Measurements from ENCODE around the gene ATP6V1G1.

The ATP6V1G1 gene

GRCh38 chr9:114612272-114612923 is 24.8 kb downstream of the ATP6V1G1 start:
- DNase-seq (ENCODE audit: low read depth), result no peak

- no peak for DNase-seq (ENCODE audit: low read depth)
These were observed 25.5 kb downstream of the ATP6V1G1 start for GRCh38 chr9:114613087-114613486.

GRCh38 chr9:114613919-114614318 is 26.4 kb downstream of the ATP6V1G1 start:
- no peak for DNase-seq (ENCODE audit: low read depth)

GRCh38 chr9:114614373-114614772 is 26.8 kb downstream of the ATP6V1G1 start:
- DNase-seq (ENCODE audit: low read depth), result no peak

DNA sequence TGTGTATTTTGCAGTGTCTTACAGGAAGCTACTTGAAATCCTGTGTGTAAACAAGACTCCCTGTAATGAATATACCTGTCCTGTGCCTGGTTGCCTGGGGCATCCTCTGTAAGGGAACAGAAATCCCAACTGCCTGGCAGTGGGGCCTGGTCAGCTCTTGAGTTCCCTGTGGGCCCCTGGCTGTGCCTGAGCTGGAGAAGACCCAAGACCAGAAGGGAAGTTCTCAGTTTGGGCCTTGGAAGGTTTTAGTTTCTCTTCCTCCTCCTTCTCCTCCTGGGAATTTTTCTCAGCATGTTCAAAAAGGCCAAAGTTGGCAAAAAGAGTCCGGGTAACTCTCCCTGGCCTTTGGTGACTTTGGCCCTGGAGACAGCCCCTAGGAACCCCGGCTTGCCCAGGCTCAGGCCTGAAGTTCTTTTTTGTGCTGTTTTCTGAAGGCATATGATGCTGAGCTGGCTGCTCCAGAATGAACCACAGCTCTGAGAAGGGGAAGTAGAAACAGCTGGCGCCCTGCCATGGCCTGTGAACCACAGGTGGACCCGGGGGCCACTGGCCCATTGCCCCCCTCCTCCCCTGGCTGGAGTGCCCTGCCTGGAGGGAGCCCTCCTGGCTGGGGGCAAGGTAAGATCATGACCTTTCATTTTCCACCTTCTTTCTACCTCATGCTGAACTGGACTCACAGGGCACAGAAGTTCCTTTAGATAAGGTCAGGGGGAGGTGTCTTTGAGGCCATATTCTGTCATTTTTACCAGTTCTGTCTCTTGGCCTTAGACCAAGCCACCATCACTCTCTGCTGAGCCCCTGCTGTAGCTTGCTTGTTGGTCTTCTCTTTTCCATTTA is 29.3 kb downstream of the ATP6V1G1 start:
- DNase-seq (ENCODE audit: low read depth), result no peak

DNA sequence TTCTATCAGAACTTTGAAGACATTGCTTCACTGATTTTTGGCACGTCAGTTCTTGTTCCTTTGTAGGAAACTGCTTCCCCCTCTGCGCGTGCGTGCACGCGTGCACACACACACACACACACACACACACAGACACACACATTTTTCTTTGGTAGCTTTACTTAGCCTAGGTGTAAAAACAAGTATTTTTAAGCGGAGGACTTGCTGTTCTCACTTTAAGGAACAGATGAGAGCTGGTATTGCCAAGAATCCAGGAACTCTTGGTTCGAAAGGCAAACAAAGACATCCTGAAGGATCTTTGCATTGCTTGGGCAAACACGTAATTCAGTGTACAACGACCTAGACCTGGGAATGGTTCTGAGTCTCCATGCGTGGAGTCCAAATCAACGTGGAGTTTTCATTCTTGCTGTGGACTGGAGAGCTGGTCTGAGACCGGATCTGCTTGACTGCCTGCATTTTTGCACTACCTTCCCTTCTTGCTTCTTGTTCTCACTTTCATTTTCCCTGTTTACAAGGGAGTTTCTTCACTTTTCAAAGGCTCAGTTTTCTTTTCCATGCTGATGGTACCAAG is 31.7 kb downstream of the ATP6V1G1 start:
- DNase-seq (ENCODE audit: low read depth), result no peak

DNA sequence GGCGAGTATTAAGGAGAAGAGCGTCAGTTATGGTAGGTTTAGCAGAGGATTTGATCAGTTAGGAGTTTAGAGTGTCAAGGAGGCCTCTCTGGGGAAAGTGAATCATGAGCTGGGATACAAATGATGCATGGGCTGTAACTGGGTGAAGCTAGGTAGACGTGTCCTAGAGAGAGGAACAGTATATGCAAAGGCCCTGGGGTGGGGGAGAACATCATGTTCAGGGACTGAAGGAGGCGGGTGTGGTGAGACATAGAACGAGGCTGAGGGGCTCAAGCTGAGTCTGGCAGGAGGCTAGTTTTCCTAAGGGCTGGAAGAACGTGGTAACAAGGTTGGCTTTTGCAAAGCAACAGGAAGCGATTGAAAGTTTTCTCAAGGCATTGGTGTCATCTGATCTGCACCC is 34.0 kb downstream of the ATP6V1G1 start:
- no peak for DNase-seq (ENCODE audit: low read depth)

- no peak for DNase-seq (ENCODE audit: low read depth)
These were observed 34.5 kb downstream of the ATP6V1G1 start for GRCh38 chr9:114621975-114622609.

DNA sequence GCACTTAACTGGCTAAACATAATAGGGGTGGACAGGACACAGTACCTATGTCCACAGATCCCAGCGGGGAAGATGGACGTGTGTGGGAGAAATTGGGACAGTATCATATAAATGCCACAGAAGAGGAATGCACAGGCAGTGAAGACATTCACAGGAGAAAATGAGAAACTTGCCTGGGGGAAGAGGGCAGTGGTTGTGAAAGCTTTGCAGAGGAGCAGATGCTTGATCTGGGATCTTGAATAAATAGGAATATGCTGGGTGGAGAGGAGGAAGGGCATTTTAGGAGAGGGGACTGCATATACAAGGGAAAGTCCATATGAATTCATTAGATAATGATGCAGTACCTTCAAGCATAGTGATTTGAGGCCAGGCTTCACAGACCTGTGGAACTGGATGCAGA is 37.1 kb downstream of the ATP6V1G1 start:
- no peak for DNase-seq (ENCODE audit: low read depth)

DNA sequence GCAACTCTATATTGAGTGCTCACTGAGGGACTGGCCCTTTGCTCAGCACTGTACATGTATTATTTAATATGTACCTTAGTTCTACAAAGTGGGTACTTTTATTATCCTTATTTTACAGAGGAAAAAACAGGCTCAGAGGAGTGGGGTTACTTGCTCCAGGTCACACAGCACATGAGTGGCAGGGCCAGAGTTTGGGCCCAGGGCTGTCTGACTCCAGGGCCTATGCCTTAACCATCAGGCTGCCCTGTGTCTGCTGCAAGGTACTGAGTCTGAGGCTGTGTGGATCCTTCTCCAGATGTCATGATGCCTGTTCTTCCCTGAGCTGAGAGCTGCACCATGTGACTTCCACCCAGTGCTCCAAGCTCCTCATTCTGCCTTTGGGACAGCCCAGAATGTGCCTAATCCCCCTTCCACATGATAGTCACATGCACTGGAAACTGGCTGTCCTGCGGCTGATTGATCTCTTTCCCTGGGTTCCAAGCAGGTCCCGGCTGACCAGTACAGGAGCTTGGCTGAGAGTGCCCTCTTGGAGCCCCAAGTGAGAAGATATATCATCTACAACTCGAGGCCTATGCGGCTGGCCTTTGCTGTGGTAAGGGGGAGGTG is 38.9 kb downstream of the ATP6V1G1 start:
- no peak for DNase-seq (ENCODE audit: low read depth)

GRCh38 chr9:114627553-114627952 is 40.0 kb downstream of the ATP6V1G1 start:
- no peak for DNase-seq (ENCODE audit: low read depth)

DNA sequence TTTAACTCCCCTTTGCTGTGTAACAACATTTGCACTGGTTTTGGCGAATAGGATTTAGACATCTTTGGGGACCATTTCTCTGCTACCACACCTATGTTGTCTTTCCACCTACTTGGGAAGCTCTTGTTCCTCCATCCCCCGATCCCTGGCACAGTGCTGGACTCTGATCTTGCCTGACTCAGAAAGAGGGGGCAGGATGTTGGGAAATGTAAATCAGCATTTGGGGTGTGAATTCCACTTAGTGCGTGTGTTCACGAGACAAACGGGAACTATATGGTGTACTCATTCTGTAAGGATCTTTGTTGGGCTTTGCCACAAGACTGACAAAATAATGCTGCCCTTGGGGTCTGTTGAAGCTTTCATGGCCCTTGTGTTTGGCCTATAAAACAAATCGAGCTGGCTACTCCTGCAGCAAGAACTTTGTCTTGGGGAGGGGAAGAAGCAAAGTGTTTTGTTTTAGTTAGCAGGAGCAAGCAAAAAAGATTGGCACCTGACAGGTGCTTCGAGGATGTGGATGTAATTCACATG is 42.1 kb downstream of the ATP6V1G1 start:
- no peak for DNase-seq (ENCODE audit: low read depth)

- DNase-seq (ENCODE audit: low read depth), result no peak
These were observed 43.6 kb downstream of the ATP6V1G1 start for GRCh38 chr9:114631166-114631565.

GRCh38 chr9:114633438-114634089 is 46.0 kb downstream of the ATP6V1G1 start:
- DNase-seq (ENCODE audit: low read depth), result no peak

- DNase-seq (ENCODE audit: low read depth), result no peak
These were observed 46.8 kb downstream of the ATP6V1G1 start for GRCh38 chr9:114634387-114634786.

GRCh38 chr9:114638404-114638803 is 50.8 kb downstream of the ATP6V1G1 start:
- DNase-seq (ENCODE audit: low read depth), result no peak

DNA sequence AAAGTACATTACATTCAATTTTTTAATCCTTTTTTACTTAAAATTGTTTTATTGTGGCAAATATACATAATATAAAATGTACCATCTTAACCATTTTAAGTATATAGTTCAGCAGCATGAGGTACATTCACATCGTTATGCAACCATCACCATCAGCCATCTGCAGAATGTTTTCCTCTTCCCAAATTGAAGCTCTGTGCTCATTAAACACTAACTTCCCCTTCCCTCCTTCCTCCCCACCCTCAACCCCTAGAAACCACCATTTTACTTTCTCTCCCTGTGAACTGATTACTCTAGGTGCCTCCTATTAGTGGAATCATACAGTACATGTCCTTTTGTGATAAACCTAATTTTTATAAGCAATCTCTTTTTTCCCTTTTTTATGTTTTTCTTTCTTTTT is 54.4 kb downstream of the ATP6V1G1 start:
- DNase-seq (ENCODE audit: low read depth), result no peak

GRCh38 chr9:114643001-114643400 is 55.4 kb downstream of the ATP6V1G1 start:
- no peak for DNase-seq (ENCODE audit: low read depth)

GRCh38 chr9:114643896-114644295 is 56.3 kb downstream of the ATP6V1G1 start:
- no peak for DNase-seq (ENCODE audit: low read depth)
